Stimulated activated CD4-positive, alpha-beta T cell treated with anti-CD3 and anti-CD28 coated beads, Interleukin-15, amount 100 ng/mL, for 24 hours (primary cell): ENCODE measurements around the gene NLGN4X.

ENCODE experiments used
- DNase-seq: peaks from one replicate; pipeline ENCODE4 v3.0.0-alpha.2; 2020

The NLGN4X gene

GRCh38 chrX:6149060-6149872, 79.4 kb downstream of the NLGN4X start:
- DNase-seq = no peak

DNA sequence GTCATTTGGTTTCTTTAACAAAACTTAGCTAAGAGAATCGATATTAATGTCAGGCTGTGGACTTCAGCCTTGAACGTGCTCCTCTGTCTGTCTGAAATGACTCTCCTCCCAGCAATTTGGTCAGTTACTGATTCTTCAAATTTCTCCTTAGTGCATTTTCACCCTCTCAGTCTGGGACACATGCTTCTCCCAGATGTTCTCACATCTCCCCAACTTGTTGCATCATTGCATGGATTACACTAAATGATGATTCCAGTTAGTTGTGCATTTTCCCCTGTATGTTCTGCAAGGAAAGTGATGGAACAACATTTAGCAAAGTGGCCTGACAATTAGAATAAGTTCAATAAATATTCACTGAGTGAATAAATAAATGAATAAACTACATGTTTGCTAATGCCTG, 94.4 kb downstream of the NLGN4X start:
- no peak for DNase-seq

GRCh38 chrX:6132970-6133369, 95.7 kb downstream of the NLGN4X start:
- DNase-seq = no peak

DNA sequence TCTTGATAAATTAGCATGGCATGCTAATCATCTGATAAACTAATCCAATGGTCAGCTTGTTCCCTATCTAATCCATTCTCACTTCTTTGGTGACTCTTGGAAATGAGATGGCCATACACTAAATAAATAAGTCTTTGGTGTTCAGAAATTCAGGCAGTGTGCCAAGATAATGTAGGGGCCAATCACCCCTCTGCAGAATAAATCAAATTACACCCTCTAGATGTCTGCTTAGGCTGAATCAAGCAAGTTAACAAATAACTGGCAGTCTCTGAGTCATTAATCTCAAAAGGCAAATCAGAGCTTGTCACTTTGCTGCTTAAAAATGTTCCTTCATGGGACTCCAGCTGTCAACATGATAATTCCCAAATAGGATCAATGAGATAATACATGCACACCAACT, 97.4 kb downstream of the NLGN4X start:
- DNase-seq = no peak

DNA sequence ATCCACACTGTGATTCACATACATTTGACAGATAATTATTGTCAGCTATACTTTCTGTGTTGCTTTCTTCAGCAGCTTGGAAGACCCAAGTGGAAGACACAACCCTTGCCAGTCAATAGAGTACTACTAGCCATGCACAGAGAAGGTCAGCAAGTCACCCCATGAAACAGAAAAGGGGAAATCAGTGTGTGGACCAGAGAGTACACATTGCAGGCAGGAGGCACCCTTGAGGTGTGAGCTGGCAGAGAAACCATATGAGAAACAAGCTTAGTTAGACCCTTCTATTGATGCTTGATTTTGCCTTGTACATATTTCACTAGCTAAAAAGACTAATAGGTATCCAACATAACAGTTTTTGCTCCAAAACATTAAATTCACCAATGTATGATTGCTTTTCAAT, 99.5 kb downstream of the NLGN4X start:
- DNase-seq = no peak

DNA sequence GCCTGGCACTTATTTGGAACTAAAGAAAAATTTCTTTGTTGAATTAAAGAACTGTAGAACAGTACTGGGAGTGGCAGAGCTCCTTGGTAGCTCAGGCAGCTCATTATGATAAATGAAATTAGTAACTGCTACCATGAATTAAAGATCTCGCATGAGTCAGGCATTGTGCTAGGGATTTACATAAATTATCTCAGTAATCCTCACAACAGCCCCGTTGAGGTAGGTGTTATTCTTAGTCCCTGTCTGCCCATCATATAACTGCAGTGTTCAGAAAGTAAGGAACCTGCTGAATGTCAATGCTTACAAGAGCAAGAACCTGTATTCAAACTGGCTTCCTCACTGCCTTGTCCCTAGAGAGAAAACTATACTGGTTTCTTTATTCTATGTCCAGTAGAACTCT, 108.3 kb downstream of the NLGN4X start:
- DNase-seq = no peak

DNA sequence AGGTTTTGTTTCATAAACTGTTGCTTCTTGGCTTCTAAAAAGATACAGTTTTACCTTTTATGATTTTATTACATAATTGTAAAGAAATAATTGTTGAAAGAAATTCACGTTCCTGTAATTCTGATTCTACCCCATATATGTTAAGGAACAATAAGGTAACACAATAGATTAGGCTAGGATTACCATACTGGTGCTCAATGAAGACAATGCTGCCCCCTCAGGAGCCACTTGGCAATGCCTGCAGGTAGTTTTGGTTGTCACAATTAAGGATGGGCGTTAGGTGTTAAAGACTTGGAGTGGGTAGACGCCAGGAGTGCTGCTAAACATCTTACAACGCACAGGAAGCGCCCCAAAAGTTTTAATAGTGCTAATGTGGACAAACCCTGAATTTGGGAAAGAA, 133.2 kb downstream of the NLGN4X start:
- DNase-seq = no peak

DNA sequence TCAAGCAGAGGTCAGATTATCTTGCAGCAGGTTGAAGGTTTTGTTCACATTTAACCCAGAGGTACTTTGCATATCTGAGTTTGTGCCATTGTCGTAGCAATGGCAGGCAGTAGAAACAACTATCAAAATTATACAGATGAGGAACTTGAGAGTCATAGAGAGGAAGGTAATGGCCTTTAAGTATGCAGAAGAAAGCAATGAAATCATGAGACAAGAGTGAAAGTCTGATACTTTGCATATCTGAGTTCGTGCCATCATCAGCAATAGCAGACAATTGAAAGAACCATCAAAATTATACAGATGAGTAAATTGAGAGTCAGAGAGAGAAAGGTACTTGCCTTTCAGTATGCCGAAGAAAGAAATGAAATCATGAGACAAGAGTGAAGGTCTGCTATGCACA, 154.1 kb downstream of the NLGN4X start:
- no peak for DNase-seq

DNA sequence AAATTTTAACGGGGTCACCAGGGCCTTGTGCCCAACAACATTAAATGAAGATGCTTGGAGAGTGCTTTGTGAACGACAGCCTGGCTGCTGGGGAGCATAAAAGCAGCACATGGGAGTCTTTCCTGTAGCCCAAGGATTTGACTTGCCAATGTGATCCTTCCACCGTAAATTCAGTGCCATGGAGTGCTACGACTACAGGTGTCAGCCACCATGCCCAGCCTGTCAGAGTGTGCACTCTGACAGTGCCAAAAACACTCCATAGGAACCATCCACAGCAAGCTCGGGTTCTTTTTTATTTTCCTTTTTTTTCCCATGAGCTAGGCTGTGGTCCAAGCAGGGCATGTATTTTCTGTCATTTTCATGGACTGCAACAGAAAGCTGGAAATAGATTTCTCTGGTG, 156.9 kb downstream of the NLGN4X start:
- DNase-seq = no peak

DNA sequence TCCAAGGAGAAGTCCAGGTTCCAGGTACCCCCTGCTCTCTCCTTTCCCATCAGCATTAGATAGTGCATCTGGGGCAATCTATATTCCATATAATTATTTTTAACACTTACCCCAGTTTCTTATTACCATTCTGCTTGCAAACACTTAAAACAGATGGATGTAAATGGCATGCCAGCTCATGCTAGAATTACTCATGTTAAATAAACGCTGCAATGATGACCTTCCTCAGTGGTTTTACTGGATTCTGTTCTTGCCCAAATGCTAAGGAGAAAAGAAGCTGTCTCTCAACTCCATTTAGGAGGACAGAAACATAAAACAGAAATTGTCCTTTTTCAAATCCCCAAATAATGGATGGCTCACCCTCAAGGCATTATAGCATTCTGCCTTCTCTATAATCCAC, 161.1 kb downstream of the NLGN4X start:
- no peak for DNase-seq

GRCh38 chrX:6053141-6053540, 175.5 kb downstream of the NLGN4X start:
- no peak for DNase-seq

GRCh38 chrX:6052111-6052745, 176.4 kb downstream of the NLGN4X start:
- DNase-seq = no peak

GRCh38 chrX:6049132-6049531, 179.5 kb downstream of the NLGN4X start:
- DNase-seq = no peak

GRCh38 chrX:6041630-6042029, 187.0 kb downstream of the NLGN4X start:
- DNase-seq = no peak

- no peak for DNase-seq
These were observed 199.7 kb downstream of the NLGN4X start for GRCh38 chrX:6029014-6029413.

- no peak for DNase-seq
These were observed 201.7 kb downstream of the NLGN4X start for GRCh38 chrX:6026980-6027379.

- DNase-seq = no peak
These were observed 202.2 kb downstream of the NLGN4X start for GRCh38 chrX:6026429-6026828.

DNA sequence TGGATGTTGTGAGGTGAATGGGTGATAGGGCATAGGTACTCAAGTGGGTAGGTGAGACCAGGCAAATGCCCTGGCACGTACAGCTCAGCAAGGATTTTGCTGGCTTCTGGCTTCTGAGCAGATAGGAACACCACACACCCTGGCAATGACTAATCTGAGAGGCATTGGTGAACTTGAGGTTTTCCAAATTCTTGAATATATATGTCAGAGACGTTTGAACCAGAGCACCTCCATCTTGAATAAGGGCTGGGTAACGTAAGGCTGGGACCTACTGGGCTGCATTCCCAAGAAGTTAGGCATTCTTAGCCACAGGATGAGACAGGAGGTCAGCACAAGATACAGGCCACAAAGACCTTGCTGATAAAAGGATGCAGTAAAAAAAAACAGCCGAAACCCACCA, 204.5 kb downstream of the NLGN4X start:
- no peak for DNase-seq

DNA sequence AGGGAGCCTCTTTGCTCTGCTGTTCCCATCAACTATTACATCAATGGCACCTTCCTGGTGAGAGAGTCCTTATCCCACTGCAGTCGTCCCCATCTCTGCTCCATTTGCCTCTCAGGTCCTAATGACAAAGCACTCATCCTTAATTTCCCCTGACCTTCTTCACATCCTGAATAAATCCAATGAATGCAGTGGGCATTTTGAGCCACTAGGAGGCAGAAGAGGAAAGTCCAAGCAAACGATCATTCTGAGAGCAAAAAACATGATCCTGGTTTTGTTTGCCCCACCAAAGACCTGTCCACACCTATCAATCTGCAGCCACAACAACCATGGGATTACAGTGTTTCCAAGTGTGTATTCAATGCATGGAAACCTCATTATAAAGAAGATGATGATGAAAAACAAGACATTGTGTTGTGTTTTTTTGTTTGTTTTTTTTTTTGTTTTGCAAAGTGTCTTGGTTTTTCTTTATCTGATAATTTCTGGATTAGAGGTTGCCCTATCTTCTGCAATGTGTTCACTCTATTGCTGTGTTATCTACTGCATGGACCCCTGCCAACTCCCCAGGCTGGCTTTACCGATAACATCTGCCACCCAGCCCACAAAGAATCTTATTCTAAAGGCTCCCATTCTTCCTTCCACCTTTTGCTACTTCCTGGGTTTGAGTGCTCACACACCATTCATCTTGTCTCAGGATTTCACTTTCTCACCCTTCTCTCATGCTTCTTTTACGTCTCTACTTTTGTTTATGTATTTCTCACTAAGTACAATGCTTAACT, 207.2 kb downstream of the NLGN4X start:
- peak; percentile 24 for DNase-seq

- no peak for DNase-seq
These were observed 209.6 kb downstream of the NLGN4X start for GRCh38 chrX:6019076-6019475.

DNA sequence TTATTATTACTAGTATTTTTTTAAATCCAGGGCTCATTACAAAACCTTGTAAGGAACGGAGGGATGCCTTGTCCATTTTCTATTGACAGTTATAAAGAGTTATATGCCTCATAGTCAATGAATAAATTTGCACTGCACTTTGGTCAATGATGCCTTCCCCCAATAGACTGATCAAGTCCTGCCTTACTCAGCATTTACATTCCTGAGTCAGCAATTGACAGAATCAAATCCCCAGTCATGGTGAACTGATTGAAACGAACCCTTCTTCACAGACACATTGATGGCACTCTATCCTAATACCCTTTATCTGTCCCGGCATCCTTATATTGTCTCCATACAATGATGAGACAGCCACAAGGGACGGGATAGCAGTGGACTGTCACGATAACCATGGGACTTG, 213.2 kb downstream of the NLGN4X start:
- no peak for DNase-seq

DNA sequence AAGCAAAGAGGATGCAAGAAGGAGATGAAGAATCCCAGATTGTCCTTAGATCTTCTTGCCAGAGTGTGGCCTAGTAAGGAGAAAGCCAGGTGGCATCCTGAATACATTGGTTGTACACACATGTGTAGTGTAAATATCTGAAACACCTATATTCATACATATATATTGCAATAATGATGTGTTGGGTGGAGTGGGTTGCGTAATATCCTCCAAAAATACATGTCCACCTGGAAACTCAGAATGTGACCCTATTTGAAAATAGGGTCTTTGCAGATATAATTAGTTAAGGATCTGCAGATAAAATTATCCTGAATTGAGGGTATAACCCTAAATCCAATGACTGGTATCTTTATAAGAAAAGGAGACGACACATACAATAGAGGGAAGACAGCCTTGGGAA, 216.3 kb downstream of the NLGN4X start:
- no peak for DNase-seq

DNA sequence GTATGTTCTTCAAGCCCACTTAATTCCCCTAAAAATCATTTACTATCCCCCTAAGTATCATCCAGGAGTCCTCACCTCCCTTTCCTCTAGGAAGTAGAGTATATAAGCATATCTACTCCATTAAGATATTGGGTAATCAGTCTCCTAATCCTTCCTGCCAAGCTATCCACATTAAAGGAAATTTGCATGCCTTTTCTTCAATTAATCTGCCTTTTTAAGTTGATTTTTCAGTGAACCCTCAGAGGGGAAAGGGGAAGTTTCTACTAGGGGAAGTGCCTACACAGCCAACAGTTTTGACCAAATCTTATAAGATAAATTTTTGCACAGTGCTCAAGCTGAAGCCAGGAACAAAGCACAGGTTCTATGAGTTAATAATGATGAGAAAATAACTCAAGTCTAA, 222.8 kb downstream of the NLGN4X start:
- no peak for DNase-seq

DNA sequence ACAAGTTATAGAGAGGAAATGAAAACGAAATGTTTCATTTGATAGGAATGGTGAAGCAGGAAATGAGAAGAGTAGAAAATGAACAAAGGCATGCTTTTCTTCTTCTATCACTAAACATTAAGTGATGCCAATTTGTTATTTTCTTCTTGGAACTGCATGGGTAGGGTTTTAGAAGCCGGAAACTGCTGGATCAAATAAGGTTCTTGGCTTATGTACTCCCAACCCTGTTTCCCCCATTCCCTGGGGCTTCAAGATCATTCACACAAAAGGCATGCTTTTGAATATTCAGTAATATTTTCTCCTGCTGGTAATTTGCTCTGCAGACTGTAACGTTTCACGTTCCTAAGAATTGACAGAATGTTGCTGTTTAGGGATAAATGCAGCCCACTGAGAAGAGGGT, 224.1 kb downstream of the NLGN4X start:
- no peak for DNase-seq
